Neural progenitor cell (in vitro differentiated cells): ENCODE measurements around the gene ZNF552. TPM values are rescaled to one million over a fixed set of nuclear protein-coding genes. Genes with fewer than 3 reads are reported as not detected.
"Not testable (repeated sequence)": the region's sequence is repeated elsewhere in the genome, so short reads cannot be mapped to it uniquely, and the experiment has no call there.

Experiments used
- DNase-seq: peaks from one replicate; pipeline ENCODE4 v3.0.0-alpha.2; 2016; ENCODE audit warnings: low spot score
- H2AFZ ChIP-seq: fragments of 200-600 bp; sonication (generic); replicated peaks from 2 replicates; pipeline ENCODE4 v1.6.1; 2016; ENCODE audit warnings: antibody characterized with exemption
- H3F3A ChIP-seq: fragments of 200-600 bp; sonication (generic); 2 replicates; pipeline ENCODE4 v1.6.1; 2016; ENCODE audit warnings: antibody characterized with exemption, low read depth
- H3K27ac ChIP-seq: fragments of 200-600 bp; sonication (generic); 2 replicates; pipeline ENCODE4 v1.5.1; 2016; ENCODE audit warnings: mild to moderate bottlenecking
- H3K27me3 ChIP-seq: fragments of 200-600 bp; sonication (generic); 2 replicates; pipeline ENCODE4 v1.6.1; 2016; ENCODE audit warnings: mild to moderate bottlenecking, moderate library complexity
- H3K36me3 ChIP-seq: fragments of 200-600 bp; sonication (generic); 2 replicates; pipeline ENCODE4 v1.5.1; 2016
- H3K4me1 ChIP-seq: fragments of 200-600 bp; sonication (generic); 2 replicates; pipeline ENCODE4 v1.6.1; 2016; ENCODE audit warnings: mixed run types
- H3K4me2 ChIP-seq: fragments of 200-600 bp; sonication (generic); 2 replicates; pipeline ENCODE4 v1.6.1; 2016
- H3K4me3 ChIP-seq: fragments of 200-600 bp; sonication (generic); 2 replicates; pipeline ENCODE4 v1.5.1; 2016
- H3K79me2 ChIP-seq: fragments of 200-600 bp; sonication (generic); 2 replicates; pipeline ENCODE4 v1.6.1; 2016; ENCODE audit warnings: low read depth
- H3K9ac ChIP-seq: fragments of 200-600 bp; sonication (generic); 2 replicates; pipeline ENCODE4 v1.6.1; 2016
- H3K9me3 ChIP-seq: fragments of 200-600 bp; sonication (generic); 2 replicates; pipeline ENCODE4 v1.5.1; 2016; ENCODE audit warnings: low read depth
- H4K20me1 ChIP-seq: fragments of 200-600 bp; sonication (generic); 2 replicates; pipeline ENCODE4 v1.6.1; 2016; ENCODE audit warnings: low read depth
- H3K27ac Mint-ChIP-seq: 3 replicates; pipeline ENCODE4 v1.8.0; 2021; ENCODE audit warnings: mixed read lengths
- H3K27me3 Mint-ChIP-seq: 2 replicates; pipeline ENCODE4 v1.8.0; 2022; ENCODE audit warnings: low read depth, mild to moderate bottlenecking, inconsistent platforms, moderate library complexity, mixed read lengths; ENCODE audit not compliant: insufficient read depth
- H3K36me3 Mint-ChIP-seq: 3 replicates; pipeline ENCODE4 v1.8.0; 2021; ENCODE audit warnings: mixed read lengths
- H3K4me1 Mint-ChIP-seq: 3 replicates; pipeline ENCODE4 v1.8.0; 2021; ENCODE audit warnings: mixed read lengths
- H3K4me3 Mint-ChIP-seq: 3 replicates; pipeline ENCODE4 v1.8.0; 2021; ENCODE audit warnings: mild to moderate bottlenecking, moderate library complexity, mixed read lengths
- H3K9me3 Mint-ChIP-seq: 3 replicates; pipeline ENCODE4 v1.8.0; 2020; ENCODE audit warnings: mixed read lengths
- CTCF ChIP-seq: fragments of 200-600 bp; sonication (generic); IDR thresholded peaks from 2 replicates; pipeline ENCODE4 v1.5.1; 2017; ENCODE audit warnings: antibody characterized with exemption, mild to moderate bottlenecking
- EZH2 ChIP-seq: fragments of 200-600 bp; sonication (generic); IDR thresholded peaks from 2 replicates; pipeline ENCODE4 v1.6.1; 2017; ENCODE audit warnings: antibody characterized with exemption, mild to moderate bottlenecking, moderate library complexity
- EZH2phosphoT487 ChIP-seq: fragments of 200-600 bp; sonication (generic); IDR thresholded peaks from 2 replicates; pipeline ENCODE4 v1.6.1; 2017; ENCODE audit warnings: antibody characterized with exemption
- total RNA-seq: library from RNA; depleted of rRNA; stranded (reverse); fragments of >200 nt; gene quantifications from 2 replicates; pipeline ENCODE4 v1.2.3, GENCODE V29; 2015; ENCODE audit warnings: low replicate concordance

Gene ZNF552
- total RNA-seq, 1 donor from 2014 or later, result 5.5 TPM

GRCh38 chr19:57829316-57829715 lies 14.6 kb upstream of the ZNF552 start:
- Histone ChIP-seq H3K4me1 (peaks cover 15% of the 10 kb centered on the region), H3K4me3 (no peak overlapping the region), H3K4me2 (no peak overlapping the region), H3K27ac (no peak overlapping the region), H3K36me3 (no peaks in the 10 kb centered on the region), H4K20me1 (peaks cover 11% of the 10 kb centered on the region), H3K79me2 (peaks cover 67% of the 10 kb centered on the region), H3K27me3 (no peaks in the 10 kb centered on the region), H3K9ac (no peak overlapping the region), H2AFZ (no peak overlapping the region), H3K9me3 (no peaks in the 10 kb centered on the region), H3F3A (peaks cover 19% of the 10 kb centered on the region)
- Mint-ChIP-seq H3K9me3 (peaks cover 19% of the 10 kb centered on the region), H3K4me3 (peak overlapping the region; percentile 92), H3K27me3 (no peaks in the 10 kb centered on the region), H3K27ac (peak overlapping the region; percentile 90), H3K36me3 (peaks cover 51% of the 10 kb centered on the region), H3K4me1 (peaks cover 17% of the 10 kb centered on the region)
- no peak for DNase-seq
- TF ChIP-seq EZH2 (no peak), EZH2phosphoT487 (no peak), CTCF (no peak)

- H3F3A ChIP-seq, result peaks cover 18% of the 10 kb centered on the region
- H3K9me3 ChIP-seq, result no peaks in the 10 kb centered on the region
- DNase-seq, result no peak
- H3K4me3 ChIP-seq, result no peak overlapping the region
- H3K36me3 ChIP-seq, result no peaks in the 10 kb centered on the region
- peaks cover 3% of the 10 kb centered on the region for H3K4me1 ChIP-seq
- H3K79me2 ChIP-seq, result peaks cover 78% of the 10 kb centered on the region
- H4K20me1 ChIP-seq, result peaks cover 10% of the 10 kb centered on the region
- Mint-ChIP-seq H3K4me3 (no peak overlapping the region), H3K4me1 (peaks cover 12% of the 10 kb centered on the region), H3K27ac (no peak overlapping the region), H3K9me3 (peaks cover 8% of the 10 kb centered on the region), H3K36me3 (peaks cover 54% of the 10 kb centered on the region), H3K27me3 (no peaks in the 10 kb centered on the region)
- H3K9ac ChIP-seq, result no peak overlapping the region
- H3K4me2 ChIP-seq, result no peak overlapping the region
- no peaks in the 10 kb centered on the region for H3K27me3 ChIP-seq
- H3K27ac ChIP-seq, result no peak overlapping the region
- TF ChIP-seq CTCF, result no peak
- no peak for TF ChIP-seq EZH2phosphoT487
- no peak for TF ChIP-seq EZH2
- no peak overlapping the region for H2AFZ ChIP-seq
These were observed 10.8 kb upstream of the ZNF552 start for GRCh38 chr19:57825511-57825910.

GRCh38 chr19:57823608-57824007 lies 8.9 kb upstream of the ZNF552 start:
- H3K9ac ChIP-seq, H3K27ac Mint-ChIP-seq, DNase-seq, H3K36me3 ChIP-seq, H2AFZ ChIP-seq, H3K4me3 Mint-ChIP-seq, H3K27me3 Mint-ChIP-seq, H3K4me3 ChIP-seq, H3K9me3 Mint-ChIP-seq, H3F3A ChIP-seq, H3K4me2 ChIP-seq, H4K20me1 ChIP-seq, H3K27me3 ChIP-seq, H3K27ac ChIP-seq, H3K9me3 ChIP-seq, H3K4me1 ChIP-seq: not testable (repeated sequence)
- peaks cover 43% of the 10 kb centered on the region for H3K36me3 Mint-ChIP-seq
- H3K79me2 ChIP-seq, result peaks cover 88% of the 10 kb centered on the region
- H3K4me1 Mint-ChIP-seq, result peaks cover 17% of the 10 kb centered on the region

- H3K4me3 ChIP-seq, H2AFZ ChIP-seq, H3K4me3 Mint-ChIP-seq, H3K27ac ChIP-seq, H3K4me2 ChIP-seq, H3K9me3 ChIP-seq, H3K9me3 Mint-ChIP-seq, H3K4me1 ChIP-seq, DNase-seq, H3K27ac Mint-ChIP-seq, H3K36me3 ChIP-seq, H3K9ac ChIP-seq, H4K20me1 ChIP-seq, H3K27me3 ChIP-seq, H3K27me3 Mint-ChIP-seq: not testable (repeated sequence)
- H3F3A ChIP-seq, result peaks cover 11% of the 10 kb centered on the region
- Mint-ChIP-seq H3K36me3 (peaks cover 43% of the 10 kb centered on the region), H3K4me1 (peaks cover 20% of the 10 kb centered on the region)
- H3K79me2 ChIP-seq, result peaks cover 87% of the 10 kb centered on the region
These were observed 8.4 kb upstream of the ZNF552 start for GRCh38 chr19:57823155-57823554.

GRCh38 chr19:57821501-57821900 lies 6.8 kb upstream of the ZNF552 start:
- H3K9me3 ChIP-seq, H4K20me1 ChIP-seq, H3K9ac ChIP-seq, H3K4me1 ChIP-seq, H3K27me3 ChIP-seq, H3K27me3 Mint-ChIP-seq, H2AFZ ChIP-seq, H3K9me3 Mint-ChIP-seq, H3K4me3 Mint-ChIP-seq, H3K36me3 ChIP-seq, DNase-seq, H3K27ac Mint-ChIP-seq, H3K4me3 ChIP-seq, H3K27ac ChIP-seq, H3K4me2 ChIP-seq: not testable (repeated sequence)
- H3K79me2 ChIP-seq, result peaks cover 71% of the 10 kb centered on the region
- Mint-ChIP-seq H3K36me3 (peaks cover 35% of the 10 kb centered on the region), H3K4me1 (peaks cover 20% of the 10 kb centered on the region)
- H3F3A ChIP-seq, result peaks cover 11% of the 10 kb centered on the region

GRCh38 chr19:57821095-57821494 lies 6.4 kb upstream of the ZNF552 start:
- H3K27me3 Mint-ChIP-seq, H4K20me1 ChIP-seq, H3K27ac Mint-ChIP-seq, H3K36me3 ChIP-seq, H3K4me3 ChIP-seq, H3K27me3 ChIP-seq, H3K9me3 Mint-ChIP-seq, DNase-seq, H2AFZ ChIP-seq, H3K9me3 ChIP-seq, H3K27ac ChIP-seq, H3K4me1 ChIP-seq, H3K9ac ChIP-seq: not testable (repeated sequence)
- Mint-ChIP-seq H3K4me3 (peak overlapping the region; percentile 96), H3K36me3 (peaks cover 35% of the 10 kb centered on the region), H3K4me1 (peaks cover 20% of the 10 kb centered on the region)
- Histone ChIP-seq H3F3A (peaks cover 11% of the 10 kb centered on the region), H3K4me2 (peak overlapping the region; percentile 94), H3K79me2 (peaks cover 67% of the 10 kb centered on the region)
